ENCODE measurements around the gene FABP3.

Gene FABP3

GRCh38 chr1:31373056-31373896 lies at the start of gene FABP3:
FABP3 (minus strand) TSS chr1:31373076; CDS start chr1:31373014, 62 bp downstream.
- peak within 1 kb of the TSS; percentile 17 for H3K27ac ChIP-seq
- DNase-seq (ENCODE audit: low read depth, low spot score): no peak

GRCh38 chr1:31421371-31422040 lies 48.6 kb upstream of the FABP3 start:
- no peak for DNase-seq (ENCODE audit: low read depth, low spot score)
- peak overlapping the region; percentile 99 for H3K27ac ChIP-seq

GRCh38 chr1:31420716-31421115 lies 47.8 kb upstream of the FABP3 start:
- DNase-seq (ENCODE audit: low read depth, low spot score): no peak
- peak overlapping the region; percentile 99 for H3K27ac ChIP-seq

GRCh38 chr1:31418626-31419323 lies 45.9 kb upstream of the FABP3 start:
- peak overlapping the region; percentile 99 for H3K27ac ChIP-seq
- no peak for DNase-seq (ENCODE audit: low read depth, low spot score)

- H3K27ac ChIP-seq: peak overlapping the region; percentile 99
- no peak for DNase-seq (ENCODE audit: low read depth, low spot score)
Observed at GRCh38 chr1:31417148-31417547, 44.3 kb upstream of the FABP3 start.

- no peak for DNase-seq (ENCODE audit: low read depth, low spot score)
- peak overlapping the region; percentile 99 for H3K27ac ChIP-seq
Observed at GRCh38 chr1:31416101-31416736, 43.3 kb upstream of the FABP3 start.

GRCh38 chr1:31415658-31416057 lies 42.8 kb upstream of the FABP3 start:
- H3K27ac ChIP-seq: peak overlapping the region; percentile 99

GRCh38 chr1:31414980-31415370 lies 42.1 kb upstream of the FABP3 start:
- peak overlapping the region; percentile 99 for H3K27ac ChIP-seq

More at GRCh38 chr1:31415658-31416057, 42.8 kb upstream of the FABP3 start:
- no peak for DNase-seq (ENCODE audit: low read depth, low spot score)

GRCh38 chr1:31413405-31414001 lies 40.6 kb upstream of the FABP3 start:
- no peak for DNase-seq (ENCODE audit: low read depth, low spot score)
- H3K27ac ChIP-seq: peak overlapping the region; percentile 99

More at GRCh38 chr1:31414980-31415370, 42.1 kb upstream of the FABP3 start:
- no peak for DNase-seq (ENCODE audit: low read depth, low spot score)

GRCh38 chr1:31412732-31413404 lies 40.0 kb upstream of the FABP3 start, which contains the start of gene SERINC2:
SERINC2 (plus strand) TSS chr1:31413213; CDS start chr1:31413266, 53 bp downstream.
- DNase-seq (ENCODE audit: low read depth, low spot score): no peak

GRCh38 chr1:31412205-31412604 lies 39.3 kb upstream of the FABP3 start:
- no peak overlapping the region for H3K27ac ChIP-seq
- no peak for DNase-seq (ENCODE audit: low read depth, low spot score)

More at GRCh38 chr1:31412732-31413404, 40.0 kb upstream of the FABP3 start, which contains the start of gene SERINC2:
- H3K27ac ChIP-seq: peak within 1 kb of the TSS; percentile 99

GRCh38 chr1:31410871-31411270 lies 38.0 kb upstream of the FABP3 start:
- no peak for DNase-seq (ENCODE audit: low read depth, low spot score)
- H3K27ac ChIP-seq: no peak overlapping the region

- no peak overlapping the region for H3K27ac ChIP-seq
Observed at GRCh38 chr1:31409946-31410858, 37.3 kb upstream of the FABP3 start.

GRCh38 chr1:31408788-31409318 lies 36.0 kb upstream of the FABP3 start:
- no peak overlapping the region for H3K27ac ChIP-seq
- DNase-seq (ENCODE audit: low read depth, low spot score): no peak

More at GRCh38 chr1:31409946-31410858, 37.3 kb upstream of the FABP3 start:
- no peak for DNase-seq (ENCODE audit: low read depth, low spot score)

- DNase-seq (ENCODE audit: low read depth, low spot score): no peak
- H3K27ac ChIP-seq: no peak overlapping the region
Observed at GRCh38 chr1:31407029-31407626, 34.3 kb upstream of the FABP3 start.

GRCh38 chr1:31405578-31406245 lies 32.8 kb upstream of the FABP3 start:
- H3K27ac ChIP-seq: no peak overlapping the region
- no peak for DNase-seq (ENCODE audit: low read depth, low spot score)

- H3K27ac ChIP-seq: no peak overlapping the region
- DNase-seq (ENCODE audit: low read depth, low spot score): no peak
Observed at GRCh38 chr1:31401241-31401640, 28.4 kb upstream of the FABP3 start.
